ENCODE measurements around the gene RASGRF1.

DNA sequence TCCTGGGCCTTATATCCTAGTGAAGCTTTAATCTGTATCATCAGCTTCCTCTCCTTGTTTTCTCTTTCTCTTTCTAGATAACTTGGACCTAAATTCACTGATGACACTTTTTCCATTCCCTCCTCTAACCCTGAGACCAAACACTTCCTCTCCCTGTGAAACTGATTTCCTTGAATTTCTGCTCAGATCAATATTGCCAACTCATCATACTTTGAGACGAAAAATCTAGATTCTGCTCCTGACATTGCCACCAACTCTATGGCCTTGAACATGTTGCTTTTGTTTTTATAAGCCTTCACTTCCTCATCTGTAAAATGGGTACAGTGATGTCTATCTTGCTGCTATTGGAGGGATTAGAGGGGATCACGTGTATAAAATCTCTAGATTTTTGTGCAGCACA, 42.7 kb upstream of the RASGRF1 start:
- TF ChIP-seq, protein P1, sequence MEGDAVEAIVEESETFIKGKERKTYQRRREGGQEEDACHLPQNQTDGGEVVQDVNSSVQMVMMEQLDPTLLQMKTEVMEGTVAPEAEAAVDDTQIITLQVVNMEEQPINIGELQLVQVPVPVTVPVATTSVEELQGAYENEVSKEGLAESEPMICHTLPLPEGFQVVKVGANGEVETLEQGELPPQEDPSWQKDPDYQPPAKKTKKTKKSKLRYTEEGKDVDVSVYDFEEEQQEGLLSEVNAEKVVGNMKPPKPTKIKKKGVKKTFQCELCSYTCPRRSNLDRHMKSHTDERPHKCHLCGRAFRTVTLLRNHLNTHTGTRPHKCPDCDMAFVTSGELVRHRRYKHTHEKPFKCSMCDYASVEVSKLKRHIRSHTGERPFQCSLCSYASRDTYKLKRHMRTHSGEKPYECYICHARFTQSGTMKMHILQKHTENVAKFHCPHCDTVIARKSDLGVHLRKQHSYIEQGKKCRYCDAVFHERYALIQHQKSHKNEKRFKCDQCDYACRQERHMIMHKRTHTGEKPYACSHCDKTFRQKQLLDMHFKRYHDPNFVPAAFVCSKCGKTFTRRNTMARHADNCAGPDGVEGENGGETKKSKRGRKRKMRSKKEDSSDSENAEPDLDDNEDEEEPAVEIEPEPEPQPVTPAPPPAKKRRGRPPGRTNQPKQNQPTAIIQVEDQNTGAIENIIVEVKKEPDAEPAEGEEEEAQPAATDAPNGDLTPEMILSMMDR (IDR thresholded peaks at IDR 0.05) = no peak
- no peak for TF ChIP-seq POLR2A (IDR thresholded peaks at IDR 0.05)

Data from adrenal gland (tissue), 5 donors.